Endodermal cell (in vitro differentiated cells): ENCODE results near the gene FYB2. TPM values are rescaled to one million over a fixed set of nuclear protein-coding genes. Genes with fewer than 3 reads are reported as not detected.

Experiments used
- DNase-seq: peaks from one replicate; pipeline ENCODE4 v3.0.0-alpha.2; 2017
- H3K27ac ChIP-seq: 2 replicates; pipeline ENCODE4 v1.5.1; 2013; ENCODE audit warnings: mild to moderate bottlenecking, low read depth, low read length, moderate library complexity
- H3K27me3 ChIP-seq: 2 replicates; pipeline ENCODE4 v1.6.1; 2013; ENCODE audit warnings: mild to moderate bottlenecking, low read length, moderate library complexity; ENCODE audit not compliant: insufficient read depth, control insufficient read depth, poor library complexity, severe bottlenecking
- H3K36me3 ChIP-seq: 2 replicates; pipeline ENCODE4 v1.7.0; 2013; ENCODE audit warnings: mild to moderate bottlenecking, low read length, moderate library complexity; ENCODE audit not compliant: control insufficient read depth, insufficient read depth
- H3K4me1 ChIP-seq: one replicate; pipeline ENCODE4 v1.7.0; 2013; ENCODE audit warnings: low read length; ENCODE audit not compliant: control insufficient read depth, insufficient read depth
- H3K4me3 ChIP-seq: 2 replicates; pipeline ENCODE4 v1.5.1; 2013; ENCODE audit warnings: mild to moderate bottlenecking, low read length, moderate library complexity
- H3K9ac ChIP-seq: 2 replicates; pipeline ENCODE4 v1.6.1; 2013; ENCODE audit warnings: mild to moderate bottlenecking, low read length, moderate library complexity; ENCODE audit not compliant: poor library complexity, severe bottlenecking; ENCODE audit errors: extremely low read depth
- H3K9me3 ChIP-seq: 2 replicates; pipeline ENCODE4 v1.6.1; 2013; ENCODE audit warnings: mild to moderate bottlenecking, low read length, moderate library complexity; ENCODE audit not compliant: control insufficient read depth
- H3K27ac Mint-ChIP-seq: 2 replicates; pipeline ENCODE4 v1.8.0; 2020; ENCODE audit warnings: mixed read lengths
- H3K27me3 Mint-ChIP-seq: 2 replicates; pipeline ENCODE4 v1.8.0; 2021; ENCODE audit warnings: mild to moderate bottlenecking, mixed read lengths; ENCODE audit not compliant: insufficient read depth
- H3K36me3 Mint-ChIP-seq: 2 replicates; pipeline ENCODE4 v1.8.0; 2020; ENCODE audit warnings: low read depth, mixed read lengths
- H3K4me1 Mint-ChIP-seq: 2 replicates; pipeline ENCODE4 v1.8.0; 2020; ENCODE audit warnings: mixed read lengths
- H3K4me3 Mint-ChIP-seq: 2 replicates; pipeline ENCODE4 v1.8.0; 2020; ENCODE audit warnings: mild to moderate bottlenecking, moderate library complexity, mixed read lengths
- H3K9me3 Mint-ChIP-seq: 2 replicates; pipeline ENCODE4 v1.8.0; 2020; ENCODE audit warnings: mild to moderate bottlenecking, mixed read lengths
- CTCF ChIP-seq: fragments of 200-600 bp; sonication (generic); conservative IDR thresholded peaks from 2 replicates; pipeline ENCODE4 v1.5.0; 2021; ENCODE audit warnings: antibody characterized with exemption, mild to moderate bottlenecking
- WGBS, 2 experiments: methylation state at CpG; one replicate each; pipeline versions ENCODE4 v1.1.5 to v1.1.7; 2013; ENCODE audit warnings: missing lambda C conversion rate in 2 of 2, mixed read lengths in 1 of 2; ENCODE audit not compliant: insufficient coverage in 1 of 2, insufficient read length in 1 of 2; 5-methylcytosine and 5-hydroxymethylcytosine counted together
- total RNA-seq, 2 donors: library from RNA; stranded (reverse); fragmentation: NEBNext Ultra II Directional in 1 of 2; extraction: Animal tissue kit (Norgen Biotek cat#: 25700) in 1 of 2; gene quantifications; 2 replicates in 1 of 2; 3 replicates in 1 of 2; pipeline ENCODE4 v1.2.1, GENCODE V29; 2021

FYB2 gene
- total RNA-seq, 2 donors from 2014 or later, result 8.2 to 12.0 TPM

GRCh38 chr1:56703747-56704146 is 115.5 kb downstream of the FYB2 start:
- WGBS, 2 experiments, result 97 to 100% methylated on average over 1 of the region's 1 CpG
- Mint-ChIP-seq H3K4me3 (no peak overlapping the region), H3K27me3 (no peaks in the 10 kb centered on the region), H3K36me3 (peaks cover 38% of the 10 kb centered on the region), H3K27ac (no peak overlapping the region), H3K4me1 (peaks cover 4% of the 10 kb centered on the region), H3K9me3 (peaks cover 13% of the 10 kb centered on the region)
- no peak overlapping the region for H3K27ac ChIP-seq
- no peaks in the 10 kb centered on the region for H3K27me3 ChIP-seq
- H3K4me1 ChIP-seq, result no peaks in the 10 kb centered on the region
- no peak for TF ChIP-seq CTCF
- H3K9ac ChIP-seq, result no peak overlapping the region
- no peak overlapping the region for H3K4me3 ChIP-seq
- DNase-seq, result no peak
- H3K36me3 ChIP-seq, result peaks cover 6% of the 10 kb centered on the region
- H3K9me3 ChIP-seq, result peaks cover 23% of the 10 kb centered on the region

- no peak overlapping the region for H3K9ac ChIP-seq
- Mint-ChIP-seq H3K36me3 (peaks cover 13% of the 10 kb centered on the region), H3K27ac (no peak overlapping the region), H3K27me3 (no peaks in the 10 kb centered on the region), H3K4me1 (no peaks in the 10 kb centered on the region), H3K9me3 (peaks cover 13% of the 10 kb centered on the region), H3K4me3 (no peak overlapping the region)
- TF ChIP-seq CTCF, result no peak
- H3K27ac ChIP-seq, result no peak overlapping the region
- no peak for DNase-seq
- no peaks in the 10 kb centered on the region for H3K4me1 ChIP-seq
- peaks cover 14% of the 10 kb centered on the region for H3K9me3 ChIP-seq
- H3K36me3 ChIP-seq, result peaks cover 4% of the 10 kb centered on the region
- no peaks in the 10 kb centered on the region for H3K27me3 ChIP-seq
- no peak overlapping the region for H3K4me3 ChIP-seq
- WGBS, 2 experiments, result 91 to 100% methylated on average over 1 to 3 of the region's 3 CpGs
These were observed 122.5 kb downstream of the FYB2 start for GRCh38 chr1:56696663-56697062.

GRCh38 chr1:56688522-56689026 is 130.6 kb downstream of the FYB2 start:
- Mint-ChIP-seq H3K4me3 (no peak overlapping the region), H3K9me3 (no peaks in the 10 kb centered on the region), H3K4me1 (peaks cover 3% of the 10 kb centered on the region), H3K27me3 (no peaks in the 10 kb centered on the region), H3K27ac (peak overlapping the region; percentile 22), H3K36me3 (no peaks in the 10 kb centered on the region)
- no peak overlapping the region for H3K9ac ChIP-seq
- TF ChIP-seq CTCF, result no peak
- H3K4me1 ChIP-seq, result no peaks in the 10 kb centered on the region
- no peak overlapping the region for H3K4me3 ChIP-seq
- H3K9me3 ChIP-seq, result no peaks in the 10 kb centered on the region
- H3K27ac ChIP-seq, result no peak overlapping the region
- H3K27me3 ChIP-seq, result no peaks in the 10 kb centered on the region
- 66 to 73% methylated on average over 2 to 3 of the region's 3 CpGs for WGBS, 2 experiments
- no peaks in the 10 kb centered on the region for H3K36me3 ChIP-seq
- peak; percentile 57 for DNase-seq
